AML-193 (cell line): ENCODE data around the gene NRIP1.
A peak's percentile ranks its signal among the peaks of the same experiment; 100 is the strongest.
"Not testable (repeated sequence)": the region's sequence is repeated elsewhere in the genome, so short reads cannot be mapped to it uniquely, and the experiment has no call there.

Experiments
- DNase-seq, 2 experiments: peaks; one replicate each; lab custom pipeline; 2025; lab: John Stamatoyannopoulos, UW

Gene NRIP1

GRCh38 chr21:15037095-15037899 lies 27.5 kb downstream of the NRIP1 start:
- DNase-seq, result no peak

GRCh38 chr21:15036189-15036588 lies 28.6 kb downstream of the NRIP1 start:
- no peak for DNase-seq

GRCh38 chr21:15034126-15034853 lies 30.5 kb downstream of the NRIP1 start:
- DNase-seq, result no peak

GRCh38 chr21:15031790-15032357 lies 32.9 kb downstream of the NRIP1 start:
- DNase-seq, result no peak

- DNase-seq, result not testable (repeated sequence)
Observed at GRCh38 chr21:15031362-15031761, 33.4 kb downstream of the NRIP1 start.

GRCh38 chr21:15030861-15031260 lies 33.9 kb downstream of the NRIP1 start:
- not testable (repeated sequence) for DNase-seq

- DNase-seq, result no peak
Observed at GRCh38 chr21:15029077-15029476, 35.7 kb downstream of the NRIP1 start.

- peak; percentile 49 to 59 for DNase-seq
Observed at GRCh38 chr21:15028186-15028585, 36.6 kb downstream of the NRIP1 start.

GRCh38 chr21:15027056-15027455 lies 37.7 kb downstream of the NRIP1 start:
- DNase-seq, result no peak

- DNase-seq, result no peak
Observed at GRCh38 chr21:15026370-15026769, 38.4 kb downstream of the NRIP1 start.

- DNase-seq, result no peak
Observed at GRCh38 chr21:15023776-15024175, 41.0 kb downstream of the NRIP1 start.

- no peak for DNase-seq
Observed at GRCh38 chr21:15022608-15023261, 42.1 kb downstream of the NRIP1 start.

- DNase-seq, result no peak
Observed at GRCh38 chr21:15020797-15021196, 44.0 kb downstream of the NRIP1 start.

GRCh38 chr21:15018382-15018781 lies 46.4 kb downstream of the NRIP1 start:
- DNase-seq, result no peak

GRCh38 chr21:15015622-15016471 lies 49.0 kb downstream of the NRIP1 start:
- no peak for DNase-seq

GRCh38 chr21:15014221-15014620 lies 50.6 kb downstream of the NRIP1 start:
- no peak for DNase-seq

- no peak for DNase-seq
Observed at GRCh38 chr21:15011967-15012366, 52.8 kb downstream of the NRIP1 start.

- no peak for DNase-seq
Observed at GRCh38 chr21:15010645-15011044, 54.2 kb downstream of the NRIP1 start.

GRCh38 chr21:15009837-15010363 lies 54.9 kb downstream of the NRIP1 start:
- no peak for DNase-seq

GRCh38 chr21:15007716-15008296 lies 57.0 kb downstream of the NRIP1 start:
- no peak for DNase-seq
